Naive thymus-derived CD4-positive, alpha-beta T cell (primary cell): Measurements from ENCODE around the gene LMOD1. TPM values are rescaled to one million over a fixed set of nuclear protein-coding genes. Genes with fewer than 3 reads are reported as not detected.
A peak's percentile ranks its signal among the peaks of the same experiment; 100 is the strongest.

Experiments
- ATAC-seq: fragments of 150-1000 bp; cut with Tn5 transposase; 2 replicates; pipeline ENCODE4 v1.10.0; 2021; ENCODE audit warnings: mild to moderate bottlenecking, moderate library complexity
- CTCF ChIA-PET: fragments of 350-600 bp; sonication (Branson Sonifier 250); formaldehyde crosslinking; loops from one replicate; lab custom pipeline; 2021; ENCODE audit warnings: antibody characterized with exemption; lab: Charles Lee
- POLR2A ChIA-PET: fragments of 350-600 bp; sonication (Branson Sonifier 250); formaldehyde crosslinking; loops from one replicate; lab custom pipeline; 2021; ENCODE audit warnings: antibody characterized with exemption, inconsistent platforms; lab: Charles Lee
- DNase-seq, 9 donors: peaks; one replicate each; pipeline versions ENCODE4 v3.0.0 to v3.0.0-alpha.2; 2020 to 2022; ENCODE audit warnings: mixed read lengths in 1 of 9
- H3K27ac ChIP-seq: one replicate; pipeline ENCODE4 v1.7.0; 2013; ENCODE audit warnings: mild to moderate bottlenecking, low read depth, low read length, moderate library complexity
- H3K27me3 ChIP-seq, 2 donors: one replicate each; pipeline ENCODE4 v1.7.0; 2013; ENCODE audit warnings: low read length in 2 of 2, mild to moderate bottlenecking in 2 of 2, moderate library complexity in 2 of 2; ENCODE audit not compliant: control insufficient read depth in 2 of 2, insufficient read depth in 2 of 2
- H3K36me3 ChIP-seq, 3 experiments: 1 replicate in 2 of 3; 2 replicates in 1 of 3; pipeline ENCODE4 v1.7.0; 2013; ENCODE audit warnings: low read length in 3 of 3, mild to moderate bottlenecking in 3 of 3, moderate library complexity in 1 of 3; ENCODE audit not compliant: insufficient read depth in 3 of 3, control insufficient read depth in 2 of 3
- H3K4me1 ChIP-seq, 2 donors: one replicate each; pipeline ENCODE4 v1.7.0; 2013; ENCODE audit warnings: low read length in 2 of 2, mild to moderate bottlenecking in 2 of 2, moderate library complexity in 1 of 2; ENCODE audit not compliant: control insufficient read depth in 2 of 2, insufficient read depth in 2 of 2
- H3K4me3 ChIP-seq: 2 replicates; pipeline ENCODE4 v1.7.0; 2013; ENCODE audit warnings: mild to moderate bottlenecking, low read length
- H3K9me3 ChIP-seq, 3 experiments: 1 replicate in 2 of 3; 2 replicates in 1 of 3; pipeline ENCODE4 v1.7.0; 2013; ENCODE audit warnings: low read length in 3 of 3; ENCODE audit not compliant: control insufficient read depth in 2 of 3
- H3K27ac Mint-ChIP-seq, 9 donors: one replicate each; pipeline ENCODE4 v1.8.0; 2020 to 2022; ENCODE audit warnings: mixed read lengths in 9 of 9, mild to moderate bottlenecking in 8 of 9, moderate library complexity in 5 of 9, inconsistent platforms in 2 of 9
- H3K27me3 Mint-ChIP-seq, 5 donors: one replicate each; pipeline ENCODE4 v1.8.0; 2021 to 2022; ENCODE audit warnings: mixed read lengths in 5 of 5, mild to moderate bottlenecking in 1 of 5
- H3K36me3 Mint-ChIP-seq, 5 donors: one replicate each; pipeline ENCODE4 v1.8.0; 2020 to 2022; ENCODE audit warnings: mixed read lengths in 5 of 5, mild to moderate bottlenecking in 3 of 5, inconsistent platforms in 1 of 5
- H3K4me1 Mint-ChIP-seq, 7 donors: one replicate each; pipeline ENCODE4 v1.8.0; 2020 to 2022; ENCODE audit warnings: mixed read lengths in 7 of 7, mild to moderate bottlenecking in 3 of 7, inconsistent platforms in 1 of 7
- H3K4me3 Mint-ChIP-seq, 10 donors: one replicate each; pipeline ENCODE4 v1.8.0; 2020 to 2022; ENCODE audit warnings: mild to moderate bottlenecking in 10 of 10, mixed read lengths in 10 of 10, moderate library complexity in 6 of 10, inconsistent platforms in 2 of 10
- H3K9me3 Mint-ChIP-seq, 11 donors: one replicate each; pipeline ENCODE4 v1.8.0; 2020 to 2022; ENCODE audit warnings: mixed read lengths in 11 of 11, mild to moderate bottlenecking in 4 of 11, inconsistent platforms in 1 of 11, moderate library complexity in 1 of 11
- intact Hi-C, 2 donors: fragments of 100-400 bp; cut with micrococcal nuclease; formaldehyde crosslinking; loops; one replicate each; pipeline ENCODE4 v1.15.1; 2023
- polyA plus RNA-seq, 2 donors: library from polyadenylated mRNA; unstranded; fragments of 300-500 nt; fragmentation: Illumina TruSeq; gene quantifications; one replicate each; pipeline ENCODE4 v1.2.3, GENCODE V29; 2021
- total RNA-seq, 6 experiments: library from RNA in 5 of 6; stranded (reverse) in 5 of 6; gene quantifications; 1 replicate in 5 of 6; 2 replicates in 1 of 6; pipeline ENCODE4 v1.2.3 and lab custom pipeline; 2021 to 2026

LMOD1 gene
- total and polyA plus RNA-seq, 7 experiments from 2014 or later, result not detected

GRCh38 chr1:201898992-201899391, 47.4 kb downstream of the LMOD1 start:
- no peaks in the 10 kb centered on the region for H3K9me3 Mint-ChIP-seq
- peaks cover 0 to 8% of the 10 kb centered on the region in 2 donors for H3K4me1 ChIP-seq
- no peak overlapping the region for H3K27ac ChIP-seq
- peak overlapping the region in 1 of 9 donors; percentile 27 for H3K27ac Mint-ChIP-seq
- no peak overlapping the region for H3K4me3 ChIP-seq
- H3K27me3 ChIP-seq, result no peaks in the 10 kb centered on the region
- peaks cover 2 to 10% (median 5%) of the 10 kb centered on the region in 5 donors for H3K27me3 Mint-ChIP-seq
- POLR2A ChIA-PET, result interaction anchor here (0.5 kb wide), 1 partner anchor 1354 kb away, joined by 4 read pairs; no protein-coding TSS in a partner anchor
- CTCF ChIA-PET, result interaction anchor here (1.3 kb wide), 1 partner anchor 73 kb away, joined by 4 read pairs; no protein-coding TSS in a partner anchor
- H3K36me3 Mint-ChIP-seq, result no peaks in the 10 kb centered on the region
- no peak overlapping the region for H3K4me3 Mint-ChIP-seq
- peaks cover 0 to 16% (median 6%) of the 10 kb centered on the region in 7 donors for H3K4me1 Mint-ChIP-seq
- H3K36me3 ChIP-seq, result no peaks in the 10 kb centered on the region
- no peak for ATAC-seq
- H3K9me3 ChIP-seq, result no peaks in the 10 kb centered on the region
- DNase-seq, result no peak
- intact Hi-C loops, result no loop called here

GRCh38 chr1:201898240-201898894, 48.0 kb downstream of the LMOD1 start:
- H3K4me1 Mint-ChIP-seq, result peaks cover 0 to 16% (median 6%) of the 10 kb centered on the region in 7 donors
- CTCF ChIA-PET, result interaction anchor here (1.3 kb wide), 1 partner anchor 74 kb away, joined by 4 read pairs; no protein-coding TSS in a partner anchor
- no peak overlapping the region for H3K4me3 ChIP-seq
- POLR2A ChIA-PET, result no interaction called here
- DNase-seq (no peak), ATAC-seq (no peak)
- peak overlapping the region in 1 of 9 donors; percentile 27 for H3K27ac Mint-ChIP-seq
- no peaks in the 10 kb centered on the region for H3K9me3 ChIP-seq
- H3K27me3 Mint-ChIP-seq, result peaks cover 5 to 16% (median 9%) of the 10 kb centered on the region in 5 donors
- no peak overlapping the region for H3K27ac ChIP-seq
- H3K4me1 ChIP-seq, result peaks cover 0 to 8% of the 10 kb centered on the region in 2 donors
- intact Hi-C loops, result no loop called here
- no peaks in the 10 kb centered on the region for H3K36me3 ChIP-seq
- peaks cover 0 to 1% (median 0%) of the 10 kb centered on the region in 11 donors for H3K9me3 Mint-ChIP-seq
- no peak overlapping the region for H3K4me3 Mint-ChIP-seq
- no peaks in the 10 kb centered on the region for H3K36me3 Mint-ChIP-seq
- H3K27me3 ChIP-seq, result no peaks in the 10 kb centered on the region

GRCh38 chr1:201896951-201897391, 49.4 kb downstream of the LMOD1 start:
- Histone ChIP-seq H3K4me1 (peaks cover 0 to 8% of the 10 kb centered on the region in 2 donors), H3K27me3 (no peaks in the 10 kb centered on the region), H3K9me3 (no peaks in the 10 kb centered on the region), H3K4me3 (no peak overlapping the region), H3K36me3 (no peaks in the 10 kb centered on the region), H3K27ac (no peak overlapping the region)
- peaks cover 0 to 4% (median 0%) of the 10 kb centered on the region in 11 donors for H3K9me3 Mint-ChIP-seq
- ChIA-PET CTCF (interaction anchor here (1.7 to 2.2 kb wide), 4 partner anchors 10 to 238 kb away, joined by 4 to 21 read pairs (median 8); partner anchors contain the start of gene TIMM17A), POLR2A (no interaction called here)
- no peaks in the 10 kb centered on the region for H3K36me3 Mint-ChIP-seq
- H3K27me3 Mint-ChIP-seq, result peaks cover 10 to 26% (median 17%) of the 10 kb centered on the region in 5 donors
- intact Hi-C loops, result loop anchor here (1.0 to 2.0 kb wide), 5 partner anchors 18 to 238 kb away; partner anchors contain the start of gene TIMM17A (in 1 of the 2)
- peaks cover 0 to 16% (median 6%) of the 10 kb centered on the region in 7 donors for H3K4me1 Mint-ChIP-seq
- no peak for ATAC-seq
- peak overlapping the region in 1 of 9 donors; percentile 62 for H3K27ac Mint-ChIP-seq
- no peak overlapping the region for H3K4me3 Mint-ChIP-seq
- no peak for DNase-seq

DNA sequence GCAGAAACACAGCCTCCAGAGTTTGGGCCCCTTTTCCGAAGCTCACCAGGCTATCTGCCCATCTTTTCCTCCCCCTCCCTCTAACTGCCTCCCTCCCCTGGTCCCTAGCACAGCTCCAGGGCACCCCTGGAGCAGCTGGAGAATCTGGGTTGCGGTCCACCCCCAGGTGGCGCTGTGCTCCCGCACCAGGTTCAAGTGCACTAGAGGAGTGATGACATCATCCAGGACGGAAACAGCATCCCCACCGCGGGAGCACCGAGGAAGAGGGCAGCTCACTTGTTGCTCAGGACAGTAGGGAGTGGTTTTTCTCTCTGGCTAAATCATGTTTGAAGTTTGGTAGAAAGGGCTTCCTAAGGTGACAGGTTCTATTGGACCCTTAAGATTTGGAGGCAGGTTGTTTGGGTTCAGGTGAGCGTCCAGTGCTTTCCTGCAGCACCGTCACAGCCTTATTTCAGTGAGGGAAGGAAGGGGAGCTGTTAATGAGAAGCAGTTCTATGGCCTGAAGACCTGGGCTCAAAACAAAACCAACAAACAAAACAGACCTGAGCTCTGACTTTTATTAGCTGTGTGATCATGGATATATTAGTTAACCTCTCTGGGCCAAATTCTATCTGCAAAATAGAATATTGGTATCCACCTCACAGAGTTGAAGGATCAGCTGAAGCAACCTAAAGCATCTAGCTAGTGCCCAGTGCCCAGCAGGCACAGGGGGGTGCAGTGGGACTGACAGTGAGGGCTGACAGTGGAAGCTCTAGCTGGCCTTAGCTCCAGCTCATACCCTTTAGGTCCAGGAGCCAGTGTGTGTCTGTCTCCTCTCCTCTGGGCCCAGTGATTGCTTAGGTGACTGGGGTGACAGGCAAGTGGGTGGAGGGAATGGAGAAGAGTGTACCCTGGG, 50.2 kb downstream of the LMOD1 start:
- Mint-ChIP-seq H3K36me3 (no peaks in the 10 kb centered on the region), H3K27me3 (peaks cover 12 to 34% (median 25%) of the 10 kb centered on the region in 5 donors), H3K4me1 (peaks cover 0 to 16% (median 6%) of the 10 kb centered on the region in 7 donors), H3K27ac (peak overlapping the region in 7 of 9 donors; percentile 10 to 86 (median 59)), H3K4me3 (peak overlapping the region in 9 of 10 donors; percentile 5 to 73 (median 60)), H3K9me3 (peaks cover 0 to 4% (median 0%) of the 10 kb centered on the region in 11 donors)
- Histone ChIP-seq H3K4me1 (peaks cover 0 to 8% of the 10 kb centered on the region in 2 donors), H3K27me3 (no peaks in the 10 kb centered on the region), H3K4me3 (no peak overlapping the region), H3K9me3 (no peaks in the 10 kb centered on the region), H3K27ac (no peak overlapping the region), H3K36me3 (no peaks in the 10 kb centered on the region)
- ChIA-PET POLR2A (interaction anchor here (0.6 to 0.7 kb wide), 3 partner anchors 58 to 66 kb away, joined by 3 to 10 read pairs (median 3); partner anchors contain the start of gene TIMM17A), CTCF (interaction anchor here (0.7 to 2.2 kb wide), 14 partner anchors 9 to 239 kb away, joined by 3 to 21 read pairs (median 4); partner anchors contain the start of gene TIMM17A)
- peak; percentile 54 to 86 (median 73) for DNase-seq
- ATAC-seq, result peak; percentile 93
- intact Hi-C loops, result loop anchor here (1.0 to 2.0 kb wide), 5 partner anchors 17 to 239 kb away; partner anchors contain the start of gene TIMM17A (in 1 of the 2)

DNA sequence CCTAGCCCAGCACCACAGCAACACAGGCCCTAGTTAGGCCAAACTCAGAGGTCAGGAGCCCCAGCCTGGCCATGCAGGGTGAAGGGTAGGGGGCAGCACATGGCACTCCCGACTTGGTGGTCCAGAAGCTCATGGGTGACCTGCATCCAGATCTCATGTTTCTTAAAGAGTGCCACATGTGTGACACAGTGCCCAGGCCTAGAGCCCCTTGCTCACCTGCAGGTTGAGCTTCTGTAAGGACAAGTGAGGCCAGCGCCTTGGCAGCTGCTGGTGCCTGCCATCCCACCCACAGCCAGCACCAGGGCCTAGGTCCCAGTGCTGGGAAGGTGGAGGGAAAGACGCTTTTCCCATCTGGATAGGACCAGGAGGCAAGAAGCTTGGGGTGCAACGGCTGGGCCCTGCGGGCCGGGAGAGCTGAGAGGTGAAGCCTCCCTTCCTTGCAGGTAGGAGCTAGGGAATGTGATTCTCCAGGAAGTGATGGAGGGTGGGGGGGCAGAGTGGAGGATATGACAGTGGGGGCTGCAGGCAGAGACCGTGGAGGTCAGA, 51.2 kb downstream of the LMOD1 start:
- no peak overlapping the region for H3K4me3 Mint-ChIP-seq
- Histone ChIP-seq H3K27ac (no peak overlapping the region), H3K4me3 (no peak overlapping the region), H3K9me3 (no peaks in the 10 kb centered on the region), H3K36me3 (no peaks in the 10 kb centered on the region), H3K27me3 (no peaks in the 10 kb centered on the region), H3K4me1 (peaks cover 0 to 8% of the 10 kb centered on the region in 2 donors)
- intact Hi-C loops, result no loop called here
- no peak for ATAC-seq
- ChIA-PET POLR2A (no interaction called here), CTCF (interaction anchor here (1.0 to 2.2 kb wide), 11 partner anchors 8 to 240 kb away, joined by 3 to 21 read pairs (median 4); no protein-coding TSS in a partner anchor)
- no peaks in the 10 kb centered on the region for H3K36me3 Mint-ChIP-seq
- H3K27me3 Mint-ChIP-seq, result peaks cover 18 to 38% (median 32%) of the 10 kb centered on the region in 5 donors
- H3K27ac Mint-ChIP-seq, result no peak overlapping the region
- H3K9me3 Mint-ChIP-seq, result peaks cover 0 to 4% (median 0%) of the 10 kb centered on the region in 11 donors
- no peak for DNase-seq
- peaks cover 0 to 16% (median 6%) of the 10 kb centered on the region in 7 donors for H3K4me1 Mint-ChIP-seq
